Caco-2 (cell line): ENCODE measurements around the gene MRGPRD. TPM values are rescaled to one million over a fixed set of nuclear protein-coding genes. Genes with fewer than 3 reads are reported as not detected.

ENCODE experiments used
- BruUV-seq: library from RNA; stranded (reverse); fragments of 400-500 nt; replicated peaks from 2 replicates; lab custom pipeline; 2021; lab: Mats Ljungman, UMichigan
- CTCF ChIA-PET: fragments of 300-600 bp; sonication (Branson Sonifier 250); formaldehyde crosslinking; loops from one replicate; lab custom pipeline; 2022; ENCODE audit warnings: antibody characterized with exemption; lab: Charles Lee
- POLR2A ChIA-PET: fragments of 300-600 bp; sonication (Branson Sonifier 250); formaldehyde crosslinking; loops from one replicate; lab custom pipeline; 2022; ENCODE audit warnings: antibody characterized with exemption; lab: Charles Lee
- DNase-seq, 2 experiments: peaks; one replicate each; pipeline versions ENCODE4 v3.0.0 to v3.0.0-alpha.2; 2020 to 2022
- H3K27me3 ChIP-seq: replicated peaks from 2 replicates; pipeline ENCODE4 v1.6.0; 2011; ENCODE audit warnings: low read length; ENCODE audit not compliant: control insufficient read depth, insufficient read depth
- H3K36me3 ChIP-seq: 2 replicates; pipeline ENCODE4 v1.5.1; 2011; ENCODE audit warnings: low read length; ENCODE audit not compliant: control insufficient read depth, insufficient read depth
- H3K4me1 ChIP-seq: fragments of 250-450 bp; sonication (Bioruptor Pico); 2 replicates; pipeline ENCODE4 v1.5.1; 2020; ENCODE audit warnings: mild to moderate bottlenecking
- H3K4me3 ChIP-seq: 2 replicates; pipeline ENCODE4 v1.5.1; 2011; ENCODE audit warnings: low read depth, mild to moderate bottlenecking, control low read depth, low read length
- H3K9me3 ChIP-seq: fragments of 250-450 bp; sonication (Bioruptor Pico); 2 replicates; pipeline ENCODE4 v1.5.1; 2020; ENCODE audit warnings: mild to moderate bottlenecking, moderate library complexity
- H3K27ac Mint-ChIP-seq: one replicate; pipeline ENCODE4 v1.8.0; 2022; ENCODE audit warnings: mixed read lengths; ENCODE audit not compliant: unreplicated experiment
- H3K27me3 Mint-ChIP-seq: one replicate; pipeline ENCODE4 v1.8.0; 2022; ENCODE audit warnings: mixed read lengths; ENCODE audit not compliant: insufficient read depth, unreplicated experiment
- H3K36me3 Mint-ChIP-seq: one replicate; pipeline ENCODE4 v1.8.0; 2022; ENCODE audit warnings: mild to moderate bottlenecking, mixed read lengths; ENCODE audit not compliant: insufficient read depth, unreplicated experiment
- H3K4me1 Mint-ChIP-seq: one replicate; pipeline ENCODE4 v1.8.0; 2022; ENCODE audit warnings: low read depth, mixed read lengths; ENCODE audit not compliant: unreplicated experiment
- H3K4me3 Mint-ChIP-seq: one replicate; pipeline ENCODE4 v1.8.0; 2022; ENCODE audit warnings: mild to moderate bottlenecking, moderate library complexity, mixed read lengths; ENCODE audit not compliant: unreplicated experiment
- H3K9me3 Mint-ChIP-seq: one replicate; pipeline ENCODE4 v1.8.0; 2022; ENCODE audit warnings: mixed read lengths; ENCODE audit not compliant: unreplicated experiment
- CTCF ChIP-seq, 2 experiments: fragments of 200-600 bp in 1 of 2; IDR thresholded peaks; 1 replicate in 1 of 2; 2 replicates in 1 of 2; pipeline versions ENCODE4 v1.5.1 to v1.8.0; 2011 to 2022; ENCODE audit warnings: antibody characterized with exemption in 1 of 2, control low read depth in 1 of 2, inconsistent platforms in 1 of 2, low read depth in 1 of 2, low read length in 1 of 2, mild to moderate bottlenecking in 1 of 2, moderate library complexity in 1 of 2; ENCODE audit not compliant: insufficient read depth in 1 of 2, severe bottlenecking in 1 of 2, unreplicated experiment in 1 of 2
- intact Hi-C: fragments of 100-400 bp; cut with micrococcal nuclease; formaldehyde crosslinking; loops from one replicate; pipeline ENCODE4 v1.10.0; 2022; ENCODE audit not compliant: unreplicated experiment
- total RNA-seq: library from RNA; stranded (reverse); gene quantifications from 2 replicates; pipeline ENCODE4 v1.2.3, GENCODE V29; 2022

MRGPRD gene
- total RNA-seq, 1 experiment from 2014 or later = not detected

DNA sequence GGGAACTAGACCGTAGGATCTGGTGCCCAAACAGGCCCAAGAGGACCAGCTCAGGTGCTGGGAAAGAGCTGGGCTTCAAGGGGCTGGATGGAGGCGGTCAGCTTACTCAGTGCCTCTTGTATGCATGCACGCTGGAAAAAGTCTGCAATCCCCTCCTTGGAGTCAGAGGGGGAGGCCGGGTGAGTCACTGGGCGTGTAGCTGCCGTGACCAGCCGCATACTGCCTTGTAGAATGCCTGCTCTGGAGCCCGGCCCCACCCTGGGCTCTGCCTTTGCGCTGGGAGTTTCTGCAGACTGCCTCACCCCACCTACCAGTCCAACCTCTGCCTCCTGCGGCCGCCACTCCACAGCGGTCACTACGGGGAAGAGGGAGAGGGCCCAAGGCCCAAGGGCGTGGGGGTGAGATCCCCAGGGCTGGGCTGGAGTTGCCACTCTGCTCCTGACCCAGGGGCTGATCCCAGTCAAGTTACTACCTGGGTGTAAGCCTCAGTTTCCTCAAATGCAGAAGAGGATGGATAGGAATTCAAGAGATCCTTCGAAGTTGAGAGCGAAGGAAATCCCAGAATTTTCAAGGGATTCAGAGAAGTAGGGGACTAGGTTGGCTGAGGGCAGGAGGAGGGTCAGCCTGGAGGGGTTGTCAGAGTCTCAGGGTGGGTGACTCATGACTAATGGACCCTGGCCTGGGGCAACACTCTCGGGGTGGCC, 28.1 kb upstream of the MRGPRD start:
- H3K9me3 ChIP-seq = no peaks in the 10 kb centered on the region
- ChIA-PET CTCF (interaction anchor here (0.9 to 1.9 kb wide), 2 partner anchors 13 to 36 kb away, joined by 3 to 8 read pairs; no protein-coding TSS in a partner anchor), POLR2A (interaction anchor here (0.6 to 1.0 kb wide), 2 partner anchors 40 to 54 kb away, joined by 3 to 7 read pairs; partner anchors contain the start of gene TPCN2)
- H3K27me3 ChIP-seq = no peaks in the 10 kb centered on the region
- BruUV-seq = no TSS peak
- TF ChIP-seq CTCF (IDR thresholded peaks at IDR 0.05; ENCODE audit: insufficient read depth in 1 of 2, low read depth in 1 of 2, low read length in 1 of 2, severe bottlenecking in 1 of 2, unreplicated experiment in 1 of 2) = no peak
- no peaks in the 10 kb centered on the region for H3K36me3 Mint-ChIP-seq
- H3K9me3 Mint-ChIP-seq = no peaks in the 10 kb centered on the region
- intact Hi-C loops = loop anchor here (1.0 kb wide), 1 partner anchor 35 kb away; no protein-coding TSS in a partner anchor
- H3K4me1 Mint-ChIP-seq = peaks cover 40% of the 10 kb centered on the region
- no peak overlapping the region for H3K4me3 ChIP-seq
- no peaks in the 10 kb centered on the region for H3K36me3 ChIP-seq
- peak overlapping the region; percentile 82 for H3K27ac Mint-ChIP-seq
- peaks cover 44% of the 10 kb centered on the region for H3K4me1 ChIP-seq
- H3K4me3 Mint-ChIP-seq = peak overlapping the region; percentile 56
- DNase-seq = peak; percentile 85 to 93
- no peaks in the 10 kb centered on the region for H3K27me3 Mint-ChIP-seq

- H3K9me3 Mint-ChIP-seq = no peaks in the 10 kb centered on the region
- H3K36me3 Mint-ChIP-seq = no peaks in the 10 kb centered on the region
- no peaks in the 10 kb centered on the region for H3K36me3 ChIP-seq
- ChIA-PET POLR2A (interaction anchor here (0.6 to 1.0 kb wide), 2 partner anchors 41 to 53 kb away, joined by 3 to 12 read pairs; partner anchors contain the start of gene TPCN2), CTCF (interaction anchor here (0.9 to 1.9 kb wide), 3 partner anchors 14 to 79 kb away, joined by 3 to 8 read pairs (median 3); no protein-coding TSS in a partner anchor)
- peak overlapping the region; percentile 82 for H3K27ac Mint-ChIP-seq
- H3K4me3 ChIP-seq = no peak overlapping the region
- no peak for TF ChIP-seq CTCF (IDR thresholded peaks at IDR 0.05; ENCODE audit: insufficient read depth in 1 of 2, low read depth in 1 of 2, low read length in 1 of 2, severe bottlenecking in 1 of 2, unreplicated experiment in 1 of 2)
- intact Hi-C loops = loop anchor here (1.0 kb wide), 1 partner anchor 36 kb away; no protein-coding TSS in a partner anchor
- H3K9me3 ChIP-seq = no peaks in the 10 kb centered on the region
- H3K4me1 ChIP-seq = peaks cover 38% of the 10 kb centered on the region
- H3K27me3 Mint-ChIP-seq = no peaks in the 10 kb centered on the region
- BruUV-seq = no TSS peak
- H3K4me3 Mint-ChIP-seq = peak overlapping the region; percentile 56
- DNase-seq = peak; percentile 68 to 82
- H3K4me1 Mint-ChIP-seq = peaks cover 40% of the 10 kb centered on the region
- no peaks in the 10 kb centered on the region for H3K27me3 ChIP-seq
These were observed 27.2 kb upstream of the MRGPRD start for GRCh38 chr11:69007975-69008381.

- intact Hi-C loops = no loop called here
- Histone ChIP-seq H3K27me3 (no peaks in the 10 kb centered on the region), H3K4me1 (peaks cover 38% of the 10 kb centered on the region), H3K9me3 (no peaks in the 10 kb centered on the region), H3K4me3 (no peak overlapping the region), H3K36me3 (no peaks in the 10 kb centered on the region)
- H3K36me3 Mint-ChIP-seq = no peaks in the 10 kb centered on the region
- no peak overlapping the region for H3K4me3 Mint-ChIP-seq
- H3K9me3 Mint-ChIP-seq = no peaks in the 10 kb centered on the region
- ChIA-PET CTCF (no interaction called here), POLR2A (no interaction called here)
- H3K27me3 Mint-ChIP-seq = no peaks in the 10 kb centered on the region
- H3K4me1 Mint-ChIP-seq = peaks cover 40% of the 10 kb centered on the region
- DNase-seq = no peak
- peak overlapping the region; percentile 82 for H3K27ac Mint-ChIP-seq
- no TSS peak for BruUV-seq
- no peak for TF ChIP-seq CTCF (IDR thresholded peaks at IDR 0.05; ENCODE audit: insufficient read depth in 1 of 2, low read depth in 1 of 2, low read length in 1 of 2, severe bottlenecking in 1 of 2, unreplicated experiment in 1 of 2)
These were observed 26.0 kb upstream of the MRGPRD start for GRCh38 chr11:69006816-69007215.
